Measurements from ENCODE around the gene SDK1.
"Not testable (repeated sequence)": the region's sequence is repeated elsewhere in the genome, so short reads cannot be mapped to it uniquely, and the experiment has no call there.

SDK1 gene

DNA sequence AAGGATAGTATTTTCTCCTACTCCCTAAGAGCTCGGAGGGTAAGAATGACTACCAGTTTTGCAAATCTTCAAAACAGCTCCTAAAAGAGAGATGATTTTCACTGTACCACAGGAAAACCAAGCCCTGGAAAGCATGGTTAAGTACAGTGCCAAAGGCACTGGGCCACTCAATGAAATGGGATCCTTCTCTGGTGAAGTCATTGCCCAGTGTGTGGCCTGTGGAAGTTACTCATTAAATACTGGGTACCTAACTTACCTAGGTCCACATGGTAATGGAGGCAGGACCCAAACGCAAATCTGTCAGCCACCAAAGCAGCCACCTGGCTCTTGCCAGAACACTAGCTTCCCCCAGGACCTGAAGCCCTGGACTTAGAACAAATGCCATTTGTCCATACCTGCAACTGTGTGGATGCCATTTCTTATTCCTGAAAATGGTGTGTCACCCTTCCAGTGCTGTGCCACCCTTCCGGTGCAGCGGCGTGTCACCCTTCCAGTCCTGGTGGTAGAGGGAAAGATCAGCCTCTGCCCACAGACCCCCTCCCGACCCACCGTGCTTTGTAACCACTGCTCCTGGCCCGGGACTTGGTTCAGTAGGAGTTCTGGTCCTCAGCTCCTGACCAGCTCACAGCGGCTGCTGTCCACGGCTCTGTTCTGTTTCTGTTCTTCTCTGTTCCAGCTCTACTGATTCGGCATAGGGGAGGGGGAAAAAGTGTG, 659.2 kb downstream of the SDK1 start:
- DNase-seq (ENCODE audit: low spot score), result no peak
- TF ChIP-seq, protein P1, sequence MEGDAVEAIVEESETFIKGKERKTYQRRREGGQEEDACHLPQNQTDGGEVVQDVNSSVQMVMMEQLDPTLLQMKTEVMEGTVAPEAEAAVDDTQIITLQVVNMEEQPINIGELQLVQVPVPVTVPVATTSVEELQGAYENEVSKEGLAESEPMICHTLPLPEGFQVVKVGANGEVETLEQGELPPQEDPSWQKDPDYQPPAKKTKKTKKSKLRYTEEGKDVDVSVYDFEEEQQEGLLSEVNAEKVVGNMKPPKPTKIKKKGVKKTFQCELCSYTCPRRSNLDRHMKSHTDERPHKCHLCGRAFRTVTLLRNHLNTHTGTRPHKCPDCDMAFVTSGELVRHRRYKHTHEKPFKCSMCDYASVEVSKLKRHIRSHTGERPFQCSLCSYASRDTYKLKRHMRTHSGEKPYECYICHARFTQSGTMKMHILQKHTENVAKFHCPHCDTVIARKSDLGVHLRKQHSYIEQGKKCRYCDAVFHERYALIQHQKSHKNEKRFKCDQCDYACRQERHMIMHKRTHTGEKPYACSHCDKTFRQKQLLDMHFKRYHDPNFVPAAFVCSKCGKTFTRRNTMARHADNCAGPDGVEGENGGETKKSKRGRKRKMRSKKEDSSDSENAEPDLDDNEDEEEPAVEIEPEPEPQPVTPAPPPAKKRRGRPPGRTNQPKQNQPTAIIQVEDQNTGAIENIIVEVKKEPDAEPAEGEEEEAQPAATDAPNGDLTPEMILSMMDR (IDR thresholded peaks at IDR 0.05; ENCODE audit: extremely low read depth, insufficient read depth, missing control alignments), result no peak
- in situ Hi-C loops (cut with MboI; ENCODE audit: low pct_unique_long_range_greater_than_20kb, low sequenced_read_pairs, unreplicated experiment), result no loop called here

GRCh38 chr7:3960942-3961341, 659.9 kb downstream of the SDK1 start:
- in situ Hi-C loops (cut with MboI; ENCODE audit: low pct_unique_long_range_greater_than_20kb, low sequenced_read_pairs, unreplicated experiment), result no loop called here
- TF ChIP-seq, protein P1 (IDR thresholded peaks at IDR 0.05; ENCODE audit: extremely low read depth, insufficient read depth, missing control alignments), result no peak

DNA sequence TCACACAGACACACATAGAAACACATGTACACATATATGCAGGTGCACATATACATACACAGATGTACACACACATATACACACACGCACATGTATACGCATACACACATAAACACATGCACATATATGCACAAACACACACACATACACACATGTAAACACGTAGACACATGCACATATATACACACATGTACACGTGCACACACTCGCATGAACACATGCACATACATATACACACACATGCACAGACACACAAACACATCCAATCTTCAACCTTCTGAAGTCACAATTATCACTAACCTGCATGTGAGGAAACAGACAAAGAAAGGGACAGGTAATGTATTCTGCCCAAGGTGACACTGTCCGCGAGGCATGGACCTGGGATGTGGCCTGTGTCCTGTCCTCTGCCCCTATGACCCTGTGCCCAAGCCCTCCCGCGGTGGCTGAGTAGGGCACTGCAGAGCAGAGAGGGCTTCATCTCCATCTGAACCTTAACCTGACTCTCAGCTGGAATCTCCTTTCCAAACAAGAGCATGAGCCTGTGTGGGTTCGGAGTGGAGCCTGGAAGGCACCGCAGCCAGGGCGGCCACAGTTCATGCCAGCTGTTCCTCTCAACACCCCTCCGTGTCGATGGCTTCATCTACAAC, 660.9 kb downstream of the SDK1 start:
- DNase-seq (ENCODE audit: low spot score), result no peak
- TF ChIP-seq, protein P1 (IDR thresholded peaks at IDR 0.05; ENCODE audit: extremely low read depth, insufficient read depth, missing control alignments), result no peak
- in situ Hi-C loops (cut with MboI; ENCODE audit: low pct_unique_long_range_greater_than_20kb, low sequenced_read_pairs, unreplicated experiment), result no loop called here

More at GRCh38 chr7:3960942-3961341, 659.9 kb downstream of the SDK1 start:
- DNase-seq (ENCODE audit: low spot score), result no peak

DNA sequence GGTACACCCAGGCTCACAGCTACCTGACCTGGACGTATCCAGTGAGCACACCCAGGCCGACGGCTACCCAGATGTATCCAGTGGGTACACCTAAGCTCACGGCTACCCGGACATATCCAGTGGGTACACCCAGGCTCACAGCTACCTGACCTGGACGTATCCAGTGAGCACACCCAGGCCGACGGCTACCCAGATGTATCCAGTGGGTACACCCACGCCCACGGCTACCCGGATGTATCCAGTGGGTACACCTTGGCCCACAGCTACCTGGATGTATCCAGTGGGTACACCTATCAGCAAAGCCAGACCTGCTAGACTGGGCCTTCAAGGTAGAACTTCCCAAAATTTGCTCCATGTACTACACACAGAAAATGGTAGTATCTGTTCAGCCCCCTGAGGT, 662.7 kb downstream of the SDK1 start:
- DNase-seq (ENCODE audit: low spot score); in situ Hi-C loops (cut with MboI; ENCODE audit: low pct_unique_long_range_greater_than_20kb, low sequenced_read_pairs, unreplicated experiment): not testable (repeated sequence)

GRCh38 chr7:3964980-3965606, 664.0 kb downstream of the SDK1 start:
- TF ChIP-seq, protein P1 (IDR thresholded peaks at IDR 0.05; ENCODE audit: extremely low read depth, insufficient read depth, missing control alignments), result no peak
- in situ Hi-C loops (cut with MboI; ENCODE audit: low pct_unique_long_range_greater_than_20kb, low sequenced_read_pairs, unreplicated experiment), result no loop called here
- DNase-seq (ENCODE audit: low spot score), result no peak

GRCh38 chr7:3965794-3966395, 664.8 kb downstream of the SDK1 start:
- TF ChIP-seq, protein P1 (IDR thresholded peaks at IDR 0.05; ENCODE audit: extremely low read depth, insufficient read depth, missing control alignments), result no peak
- no peak for DNase-seq (ENCODE audit: low spot score)
- in situ Hi-C loops (cut with MboI; ENCODE audit: low pct_unique_long_range_greater_than_20kb, low sequenced_read_pairs, unreplicated experiment), result no loop called here
